Hematopoietic multipotent progenitor cell (in vitro differentiated cells): ENCODE results near the gene COMMD3. TPM values are rescaled to one million over a fixed set of nuclear protein-coding genes. Genes with fewer than 3 reads are reported as not detected.
A peak's percentile ranks its signal among the peaks of the same experiment; 100 is the strongest.
"Not testable (repeated sequence)": the region's sequence is repeated elsewhere in the genome, so short reads cannot be mapped to it uniquely, and the experiment has no call there.

Experiments used
- DNase-seq, 3 donors: peaks; one replicate each; pipeline ENCODE4 v3.0.0-alpha.2; 2011 to 2015; ENCODE audit warnings: low read depth in 2 of 3, low spot score in 2 of 3
- total RNA-seq: library from RNA; depleted of rRNA; stranded (reverse); fragments of >200 nt; gene quantifications from one replicate; pipeline ENCODE4 v1.2.3, GENCODE V29; 2012

The COMMD3 gene
- total RNA-seq, 1 donor, result 19.7 TPM

GRCh38 chr10:22335173-22335933 is 19.2 kb downstream of the COMMD3 start:
- DNase-seq, result peak in 2 of 3 donors; percentile 82 to 89

DNA sequence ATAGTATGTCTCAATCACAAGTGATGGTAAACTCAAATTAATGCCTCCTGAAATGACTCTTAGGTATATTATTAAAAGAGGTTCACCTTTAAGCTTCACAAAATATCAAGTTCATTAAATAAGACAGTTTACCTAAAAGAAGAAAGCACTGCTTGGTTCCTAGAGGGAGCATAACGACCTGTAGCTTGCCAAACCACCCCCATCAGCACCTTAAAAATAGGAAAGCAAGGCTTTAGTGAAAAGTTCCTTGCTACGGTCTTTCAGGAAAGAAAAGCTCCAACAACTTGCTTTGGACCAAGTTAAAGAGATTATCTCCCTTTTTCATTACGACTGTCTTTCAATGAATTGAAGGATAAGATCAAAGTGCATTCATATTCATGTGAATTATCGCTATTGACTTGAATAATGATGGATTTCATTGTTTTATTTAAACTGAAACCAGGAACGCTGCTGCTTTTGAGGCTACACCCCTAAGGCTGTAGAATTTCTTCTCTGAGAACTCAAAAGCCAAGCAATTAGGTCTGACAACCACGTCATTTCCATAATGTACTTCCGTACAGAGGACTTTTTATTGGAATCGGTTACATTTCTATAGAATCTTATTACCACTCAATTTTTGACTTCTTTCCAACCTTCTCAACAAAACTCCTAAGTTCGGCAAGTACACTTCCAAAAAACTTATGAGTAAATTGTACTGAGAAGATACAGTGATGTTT is 22.2 kb downstream of the COMMD3 start:
- DNase-seq, result no peak

- DNase-seq, result no peak
Measured at GRCh38 chr10:22338931-22339330, 22.7 kb downstream of the COMMD3 start.

DNA sequence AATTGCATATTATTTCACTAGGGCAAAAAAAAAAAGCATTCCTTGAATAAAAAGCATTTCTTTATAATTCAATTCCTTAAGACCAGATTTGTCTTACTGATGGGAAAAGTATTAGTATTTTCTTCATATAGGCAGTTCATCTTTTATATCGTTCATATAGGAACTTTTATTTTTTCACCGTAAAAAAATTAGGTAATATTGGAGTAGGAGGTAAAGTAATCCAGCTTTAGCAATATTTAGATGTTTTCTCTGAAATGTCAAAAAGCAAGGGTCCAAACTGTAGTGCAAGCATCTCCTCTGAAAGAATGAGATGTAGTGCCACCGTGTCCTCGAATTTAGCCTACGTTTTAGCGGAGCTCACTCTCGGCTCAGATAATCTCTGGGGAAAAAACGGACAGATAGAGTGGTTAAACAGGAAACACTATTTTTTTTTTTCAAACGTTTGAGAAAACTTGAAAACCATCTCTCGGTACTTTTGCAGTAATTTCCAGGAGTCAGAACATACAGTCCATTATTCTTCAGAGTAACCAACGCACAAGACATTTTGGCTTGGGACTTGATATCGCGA is 23.7 kb downstream of the COMMD3 start:
- peak in 1 of 3 donors; percentile 17 for DNase-seq

- DNase-seq, result peak in 2 of 3 donors; percentile 84 to 94
Measured at GRCh38 chr10:22340329-22341189, 24.4 kb downstream of the COMMD3 start.

- DNase-seq, result no peak
Measured at GRCh38 chr10:22341190-22341925, 25.2 kb downstream of the COMMD3 start.

- no peak for DNase-seq
Measured at GRCh38 chr10:22341926-22342196, 25.7 kb downstream of the COMMD3 start.

GRCh38 chr10:22342421-22342820 is 26.2 kb downstream of the COMMD3 start:
- no peak for DNase-seq

DNA sequence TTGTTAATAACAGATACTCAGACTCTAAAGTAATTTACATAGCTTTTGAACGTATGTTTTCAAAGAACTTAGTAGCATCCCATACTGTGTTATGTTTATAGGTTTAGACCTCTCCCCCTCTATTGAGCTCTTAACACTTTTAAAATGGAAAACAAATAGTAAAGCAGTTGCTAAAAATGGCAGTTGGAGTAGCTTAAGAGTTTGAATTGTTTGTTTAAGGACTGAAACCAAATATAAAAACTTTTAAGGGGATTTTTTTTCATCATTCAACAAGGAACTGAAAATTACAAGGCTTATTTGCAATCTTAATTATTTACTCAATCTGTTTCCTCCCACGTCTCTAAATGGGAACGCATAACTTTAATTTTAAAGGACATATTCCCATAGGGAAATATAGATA is 27.5 kb downstream of the COMMD3 start:
- no peak for DNase-seq

DNA sequence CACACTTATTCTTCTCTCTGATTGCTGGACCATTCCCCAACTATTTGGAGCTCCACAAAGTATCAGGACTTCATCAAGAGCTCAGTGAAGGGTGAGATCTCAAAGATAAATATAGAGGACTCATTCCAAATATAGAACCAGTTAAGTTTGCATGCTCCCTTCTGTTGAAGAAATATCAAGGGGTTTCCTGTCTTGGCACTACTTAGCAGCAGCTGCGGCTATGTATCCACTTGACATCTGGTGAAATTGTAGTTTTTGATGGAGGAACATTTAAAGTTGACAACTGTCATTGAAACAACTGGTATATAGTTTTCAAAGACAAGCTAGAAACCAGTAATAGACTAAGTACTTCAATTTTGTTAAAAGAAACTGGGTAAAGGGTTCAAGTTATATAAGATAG is 28.1 kb downstream of the COMMD3 start:
- DNase-seq, result no peak

DNA sequence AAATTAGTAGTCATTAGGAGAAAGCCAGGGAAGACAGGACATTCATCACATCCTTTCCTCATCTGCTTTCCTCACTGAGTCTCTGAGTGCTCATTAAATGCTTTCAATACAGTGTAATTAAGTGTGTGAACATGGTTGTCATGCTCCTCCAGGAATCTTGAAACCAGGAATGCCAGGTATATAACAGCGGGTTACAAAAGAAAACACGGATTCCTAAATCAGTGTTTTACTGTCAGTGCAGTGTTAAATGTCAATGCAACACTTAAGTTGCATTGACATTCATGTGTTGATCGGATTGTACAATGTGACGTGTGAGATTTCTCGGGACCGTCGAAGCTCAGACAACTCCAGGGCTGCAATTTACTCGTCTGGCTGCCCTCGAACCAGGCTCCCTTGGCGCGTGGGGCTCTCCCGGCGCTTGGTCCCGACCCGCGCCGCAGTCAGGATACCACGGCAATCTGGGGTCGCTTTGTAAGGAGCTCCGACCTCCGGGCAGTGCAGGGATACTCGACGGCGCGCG is 28.7 kb downstream of the COMMD3 start:
- no peak for DNase-seq

- DNase-seq, result peak in 2 of 3 donors; percentile 82 to 88
Measured at GRCh38 chr10:22345301-22346095, 29.3 kb downstream of the COMMD3 start, which contains the start of gene SPAG6. Gene SPAG6, plus strand, starts transcription at chr10:22345496. Its CDS starts 116 bp downstream, at chr10:22345612.

DNA sequence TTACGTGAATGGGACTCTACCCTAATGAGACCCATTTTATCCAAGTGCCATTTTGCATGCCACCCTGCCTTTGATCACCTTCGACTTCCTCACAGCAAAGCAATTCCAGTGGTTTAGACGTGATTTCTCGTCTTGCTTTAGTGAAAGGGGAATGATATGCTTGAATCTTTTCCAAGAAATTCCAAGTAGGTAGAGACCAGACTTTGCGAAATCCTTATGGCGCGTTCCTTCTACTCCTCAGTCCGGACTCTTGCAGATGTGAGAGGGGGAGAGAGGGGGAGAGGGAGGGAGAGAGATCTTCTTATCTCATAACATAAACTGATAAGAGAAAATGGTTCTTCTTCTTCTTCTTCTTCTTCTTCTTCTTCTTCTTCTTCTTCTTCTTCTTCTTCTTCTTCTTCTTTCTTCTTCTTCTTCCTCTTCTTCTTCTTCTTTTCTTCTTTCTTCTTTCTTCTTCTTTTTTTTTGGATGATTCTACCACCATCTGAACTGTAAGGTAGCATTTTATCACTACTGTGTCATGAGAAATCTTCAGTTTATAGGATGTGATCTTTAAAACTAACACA is 30.0 kb downstream of the COMMD3 start:
- DNase-seq, result no peak

DNA sequence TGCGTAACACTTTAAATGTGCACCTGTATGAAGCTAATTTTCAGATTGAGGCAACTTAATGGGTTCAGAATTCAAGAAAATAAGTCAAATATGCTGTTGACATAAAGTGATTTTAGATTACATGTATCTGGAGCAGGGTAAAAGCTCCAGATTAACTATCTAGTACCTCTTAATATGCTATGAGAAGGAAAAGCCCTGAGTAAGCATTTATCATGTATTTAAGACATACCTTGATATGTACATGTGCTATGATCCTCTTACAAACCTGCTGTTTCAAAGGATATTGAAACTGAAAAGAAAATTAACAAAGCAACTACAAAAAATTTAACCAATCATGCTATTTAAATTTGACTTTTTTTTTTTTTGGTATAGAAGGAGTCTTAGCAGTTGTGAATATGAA is 33.6 kb downstream of the COMMD3 start:
- no peak for DNase-seq

DNA sequence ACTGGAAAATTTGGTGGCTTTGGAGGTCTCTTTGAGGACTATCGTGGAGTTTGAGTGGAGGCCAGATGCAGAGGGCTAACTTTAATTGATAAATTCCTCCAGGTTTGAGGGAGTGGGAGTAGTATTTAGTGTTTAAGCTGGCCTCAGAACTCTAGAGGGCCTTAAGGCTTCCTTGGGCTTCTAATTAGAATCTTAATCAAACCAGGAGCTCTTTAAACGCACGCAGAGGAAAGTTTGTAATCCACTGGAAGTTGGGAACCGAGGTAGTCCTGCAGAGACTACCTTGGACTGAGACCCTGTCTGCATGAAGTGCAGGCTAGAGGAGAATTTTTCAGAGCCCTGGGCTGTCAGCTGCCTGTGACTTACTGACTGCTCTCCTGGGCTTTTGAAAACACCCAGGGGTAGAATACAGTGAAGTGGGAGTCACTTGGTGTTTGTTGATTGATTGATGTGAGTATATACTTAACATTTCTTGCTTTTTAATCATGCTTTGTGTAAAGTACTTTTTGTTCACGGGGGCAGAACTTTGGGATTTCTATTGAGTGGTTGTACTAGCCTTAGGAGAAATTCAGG is 35.0 kb downstream of the COMMD3 start:
- no peak for DNase-seq

DNA sequence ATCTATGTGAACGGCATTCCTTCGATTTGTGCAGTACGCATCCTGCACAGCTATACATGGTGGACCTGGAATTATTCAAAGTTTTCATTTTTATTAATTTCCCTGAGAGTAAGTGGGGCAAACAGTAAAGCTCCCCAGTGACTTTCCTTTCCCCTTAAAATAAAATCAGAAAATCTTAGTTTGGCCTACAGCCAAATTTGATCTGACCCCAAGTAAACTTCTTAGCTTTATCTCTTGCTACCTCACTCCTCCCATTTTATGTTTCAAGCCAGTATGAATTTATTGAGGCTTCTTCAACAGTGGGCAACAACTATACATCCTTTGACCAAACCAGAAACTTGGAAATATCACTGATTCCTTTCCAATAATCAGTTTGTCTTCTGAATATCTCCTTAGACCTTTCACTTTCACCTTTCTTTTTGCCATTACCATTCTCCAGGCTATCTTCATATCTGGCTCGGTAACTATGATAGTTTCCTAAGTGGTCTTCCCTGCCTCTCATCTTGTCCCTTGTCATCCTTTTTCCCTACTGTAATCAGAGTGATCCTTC is 40.2 kb downstream of the COMMD3 start:
- no peak for DNase-seq

DNA sequence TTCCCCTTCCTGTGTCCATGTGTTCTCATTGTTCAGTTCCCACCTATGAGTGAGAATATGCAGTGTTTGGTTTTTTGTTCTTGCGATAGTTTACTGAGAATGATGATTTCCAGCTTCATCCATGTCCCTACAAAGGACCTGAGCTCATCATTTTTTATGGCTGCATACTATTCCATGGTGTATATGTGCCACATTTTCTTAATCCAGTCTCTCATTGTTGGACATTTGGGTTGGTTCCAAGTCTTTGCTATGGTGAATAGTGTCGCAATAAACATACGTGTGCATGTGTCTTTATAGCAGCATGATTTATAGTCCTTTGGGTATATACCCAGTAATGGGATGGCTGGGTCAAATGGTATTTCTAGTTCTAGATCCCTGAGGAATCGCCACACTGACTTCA is 41.6 kb downstream of the COMMD3 start:
- not testable (repeated sequence) for DNase-seq

- DNase-seq, result no peak
Measured at GRCh38 chr10:22363305-22363704, 47.1 kb downstream of the COMMD3 start.
